ENCODE results near the gene PANX3.

DNA sequence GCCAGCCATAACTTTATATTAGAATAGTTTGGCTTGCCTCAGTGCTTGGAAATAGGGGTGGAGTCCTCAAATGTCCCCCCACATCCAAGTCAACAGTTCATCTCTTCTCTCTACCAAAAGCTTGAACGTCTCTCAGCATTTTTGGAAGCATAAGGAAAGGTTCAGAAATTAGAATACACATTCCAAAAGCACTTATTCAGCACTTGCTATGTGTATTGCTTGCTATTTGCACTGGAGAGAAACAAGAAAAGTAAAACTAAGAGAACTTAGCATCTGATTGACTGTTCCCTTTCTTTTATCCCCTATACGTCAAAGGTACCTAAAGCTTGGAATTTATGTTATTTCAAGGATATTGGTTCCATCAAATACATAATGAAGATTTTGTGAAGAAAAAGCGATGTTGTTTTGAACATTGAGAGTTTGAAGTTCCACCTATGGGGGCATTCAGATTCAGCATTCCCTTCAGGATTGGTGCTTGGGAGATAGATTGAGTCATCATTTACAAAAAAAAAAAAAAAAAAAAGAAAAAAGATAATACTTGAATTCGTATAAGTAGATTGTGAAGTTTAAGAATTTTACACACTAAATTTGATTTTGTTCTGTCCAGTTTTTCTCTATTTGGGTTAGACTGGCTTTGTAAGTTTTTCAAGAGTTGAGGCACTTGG, 12.8 kb downstream of the PANX3 start:
- TF ChIP-seq CTCF (optimal IDR thresholded peaks at IDR 0.05 in 1 of 3, IDR thresholded peaks at IDR 0.05 in 1 of 3, conservative IDR thresholded peaks at IDR 0.05 in 1 of 3; ENCODE audit: extremely low read depth in 1 of 3, insufficient read depth in 2 of 3, low read length in 3 of 3) (no peak), EZH2 (IDR thresholded peaks at IDR 0.05; ENCODE audit: low read length) (no peak)
